IMR-90 (cell line): ENCODE data around the gene IGFBP6. TPM values are rescaled to one million over a fixed set of nuclear protein-coding genes. Genes with fewer than 3 reads are reported as not detected.

Experiments
- ATAC-seq: fragments of 200-7000 bp; cut with Tn5 transposase; 2 replicates; pipeline ENCODE4 v1.9.1; 2020; ENCODE audit warnings: low read depth, mild to moderate bottlenecking, moderate library complexity
- BruUV-seq: library from RNA; stranded (reverse); fragments of 400-500 nt; replicated peaks from 2 replicates; lab custom pipeline; 2021; lab: Mats Ljungman, UMichigan
- CTCF ChIA-PET: fragments of 300-600 bp; formaldehyde crosslinking; extraction: SDS; loops from one replicate; lab custom pipeline; 2021; ENCODE audit warnings: antibody characterized with exemption; lab: Yijun Ruan, JAX
- POLR2A ChIA-PET: fragments of 300-600 bp; sonication (Branson Sonifier 250); formaldehyde crosslinking; loops from one replicate; lab custom pipeline; 2022; ENCODE audit warnings: antibody characterized with exemption; ENCODE audit not compliant: unreplicated experiment; lab: Charles Lee
- DNase-seq: peaks from one replicate; pipeline ENCODE4 v3.0.0; 2013
- H2AFZ ChIP-seq: replicated peaks from 2 replicates; pipeline ENCODE3; 2013; ENCODE audit warnings: low read length, mild to moderate bottlenecking; ENCODE audit not compliant: poor library complexity
- H2AK5ac ChIP-seq: 2 replicates; pipeline ENCODE4 v1.6.1; 2013; ENCODE audit warnings: low read depth, low read length, inconsistent platforms
- H2AK9ac ChIP-seq: replicated peaks from 2 replicates; pipeline ENCODE3; 2013; ENCODE audit warnings: mild to moderate bottlenecking, low read depth, low read length, moderate library complexity; ENCODE audit not compliant: poor library complexity
- H2BK120ac ChIP-seq: 2 replicates; pipeline ENCODE4 v1.6.1; 2013; ENCODE audit warnings: low read depth, low read length, inconsistent platforms
- H2BK15ac ChIP-seq: 3 replicates; pipeline ENCODE4 v1.6.1; 2013; ENCODE audit warnings: low read depth, low read length, inconsistent platforms
- H2BK20ac ChIP-seq: 2 replicates; pipeline ENCODE4 v1.6.1; 2013; ENCODE audit warnings: low read depth, mild to moderate bottlenecking, inconsistent platforms, low read length, moderate library complexity
- H2BK5ac ChIP-seq: 2 replicates; pipeline ENCODE4 v1.6.1; 2013; ENCODE audit warnings: mild to moderate bottlenecking, low read depth, low read length, inconsistent platforms; ENCODE audit not compliant: poor library complexity, severe bottlenecking
- H3K14ac ChIP-seq: replicated peaks from 2 replicates; pipeline ENCODE4 v1.6.1; 2013; ENCODE audit warnings: low read depth, low read length, inconsistent platforms
- H3K18ac ChIP-seq: 2 replicates; pipeline ENCODE4 v1.6.1; 2013; ENCODE audit warnings: low read depth, low read length, control low read depth
- H3K23ac ChIP-seq: 2 replicates; pipeline ENCODE4 v1.6.1; 2013; ENCODE audit warnings: low read depth, low read length, inconsistent platforms
- H3K27ac ChIP-seq: 2 replicates; pipeline ENCODE4 v1.5.1; 2013; ENCODE audit warnings: mild to moderate bottlenecking, control low read depth, low read length; ENCODE audit not compliant: insufficient read depth
- H3K27me3 ChIP-seq: 2 replicates; pipeline ENCODE4 v1.6.1; 2013; ENCODE audit warnings: low read length; ENCODE audit not compliant: control insufficient read depth, insufficient read depth
- H3K36me3 ChIP-seq: 2 replicates; pipeline ENCODE4 v1.6.1; 2013; ENCODE audit warnings: low read length, mixed read lengths; ENCODE audit not compliant: control insufficient read depth, insufficient read depth
- H3K4ac ChIP-seq: 2 replicates; pipeline ENCODE4 v1.6.1; 2013; ENCODE audit warnings: low read depth, low read length, inconsistent platforms
- H3K4me1 ChIP-seq: 2 replicates; pipeline ENCODE4 v1.6.1; 2013; ENCODE audit warnings: low read length, mixed read lengths; ENCODE audit not compliant: control insufficient read depth, insufficient read depth
- H3K4me2 ChIP-seq: 2 replicates; pipeline ENCODE4 v1.6.1; 2013; ENCODE audit warnings: low read depth, mild to moderate bottlenecking, control low read depth, low read length, moderate library complexity
- H3K4me3 ChIP-seq: 2 replicates; pipeline ENCODE4 v1.5.1; 2013; ENCODE audit warnings: low read depth, mild to moderate bottlenecking, control low read depth, low read length, moderate library complexity; ENCODE audit not compliant: insufficient read depth
- H3K56ac ChIP-seq: 2 replicates; pipeline ENCODE4 v1.6.1; 2013; ENCODE audit warnings: low read length, inconsistent platforms; ENCODE audit not compliant: insufficient read depth; ENCODE audit errors: extremely low read depth
- H3K79me1 ChIP-seq, 2 experiments: 2 replicates each; pipeline ENCODE4 v1.6.1; 2013; ENCODE audit warnings: low read length in 2 of 2, inconsistent platforms in 1 of 2, low read depth in 1 of 2
- H3K9ac ChIP-seq: 2 replicates; pipeline ENCODE4 v1.6.1; 2013; ENCODE audit warnings: low read depth, low read length, control low read depth
- H3K9me1 ChIP-seq: 2 replicates; pipeline ENCODE4 v1.6.1; 2013; ENCODE audit warnings: low read length, inconsistent platforms; ENCODE audit not compliant: insufficient read depth
- H3K9me3 ChIP-seq: 2 replicates; pipeline ENCODE4 v1.6.1; 2013; ENCODE audit warnings: low read length; ENCODE audit not compliant: control insufficient read depth, insufficient read depth
- H4K20me1 ChIP-seq: 2 replicates; pipeline ENCODE4 v1.6.1; 2013; ENCODE audit warnings: low read length, inconsistent platforms; ENCODE audit not compliant: insufficient read depth
- H4K5ac ChIP-seq: 2 replicates; pipeline ENCODE4 v1.6.1; 2013; ENCODE audit warnings: mild to moderate bottlenecking, low read depth, low read length, control low read depth
- H4K8ac ChIP-seq, 2 experiments: 2 replicates each; pipeline ENCODE4 v1.6.1; 2013; ENCODE audit warnings: low read depth in 2 of 2, low read length in 2 of 2, control low read depth in 1 of 2, inconsistent platforms in 1 of 2
- H4K91ac ChIP-seq: 2 replicates; pipeline ENCODE4 v1.6.1; 2013; ENCODE audit warnings: low read depth, low read length, inconsistent platforms; ENCODE audit not compliant: insufficient read depth
- BHLHE40 ChIP-seq: fragments of 150-350 bp; IDR thresholded peaks from 2 replicates; pipeline ENCODE4 v1.6.1; 2016; ENCODE audit warnings: mild to moderate bottlenecking, low read depth, low read length
- CEBPB ChIP-seq: IDR thresholded peaks from 2 replicates; pipeline ENCODE4 v1.6.1; 2012; ENCODE audit warnings: low read depth, low read length, improper control_type of control experiment
- CHD1 ChIP-seq: IDR thresholded peaks from 2 replicates; pipeline ENCODE4 v1.6.1; 2012; ENCODE audit warnings: low read depth, low read length, improper control_type of control experiment
- FOS ChIP-seq: fragments of 150-350 bp; IDR thresholded peaks from 2 replicates; pipeline ENCODE4 v1.6.1; 2016; ENCODE audit warnings: low read depth, low read length
- MAFK ChIP-seq: IDR thresholded peaks from 2 replicates; pipeline ENCODE4 v1.6.1; 2012; ENCODE audit warnings: low read depth, low read length, improper control_type of control experiment
- MAZ ChIP-seq: IDR thresholded peaks from 2 replicates; pipeline ENCODE4 v1.6.1; 2012; ENCODE audit warnings: low read depth, mild to moderate bottlenecking, low read length, improper control_type of control experiment, moderate library complexity, borderline replicate concordance
- MXI1 ChIP-seq: IDR thresholded peaks from 2 replicates; pipeline ENCODE4 v1.6.1; 2012; ENCODE audit warnings: low read depth, mild to moderate bottlenecking, low read length, moderate library complexity, borderline replicate concordance
- NFE2L2 ChIP-seq: fragments of 150-350 bp; IDR thresholded peaks from 2 replicates; pipeline ENCODE4 v1.6.1; 2016; ENCODE audit warnings: low read depth, mild to moderate bottlenecking, low read length
- POLR2A ChIP-seq: IDR thresholded peaks from 2 replicates; pipeline ENCODE4 v1.6.1; 2012; ENCODE audit warnings: mild to moderate bottlenecking, low read depth, low read length
- RAD21 ChIP-seq: IDR thresholded peaks from 2 replicates; pipeline ENCODE4 v1.6.1; 2012; ENCODE audit warnings: low read length, improper control_type of control experiment
- RCOR1 ChIP-seq: IDR thresholded peaks from 2 replicates; pipeline ENCODE4 v1.6.1; 2012; ENCODE audit warnings: mild to moderate bottlenecking, low read length, improper control_type of control experiment; ENCODE audit not compliant: insufficient replicate concordance
- RFX5 ChIP-seq: IDR thresholded peaks from 2 replicates; pipeline ENCODE4 v1.8.0; 2012; ENCODE audit warnings: low read depth, mild to moderate bottlenecking, low read length, moderate library complexity
- SMC3 ChIP-seq: fragments of 150-350 bp; IDR thresholded peaks from 2 replicates; pipeline ENCODE4 v1.6.1; 2016; ENCODE audit warnings: low read depth, mild to moderate bottlenecking, antibody characterized with exemption, low read length, moderate library complexity
- WGBS, 2 experiments: methylation state at CpG; one replicate each; pipeline versions ENCODE4 v1.1.5 to v1.1.7; 2013; ENCODE audit warnings: missing lambda C conversion rate in 2 of 2; ENCODE audit not compliant: insufficient read length in 1 of 2; ENCODE audit errors: extremely low coverage in 2 of 2; 5-methylcytosine and 5-hydroxymethylcytosine counted together
- dilution Hi-C: fragments of 300-500 bp; cut with HindIII; formaldehyde crosslinking; loops from one replicate; pipeline ENCODE4 v1.14.3; 2018; ENCODE audit warnings: low sequenced_read_pairs; ENCODE audit not compliant: unreplicated experiment
- in situ Hi-C: fragments of 300-500 bp; cut with MboI; formaldehyde crosslinking; loops from 3 replicates; pipeline ENCODE4 v1.14.3; 2019; ENCODE audit warnings: low sequenced_read_pairs, inconsistent platforms, mixed read lengths
- intact Hi-C: fragments of 100-400 bp; cut with micrococcal nuclease; formaldehyde crosslinking; loops from 2 replicates; pipeline ENCODE4 v1.10.0; 2022
- polyA plus RNA-seq, 3 experiments: library from polyadenylated mRNA; depleted of rRNA; stranded (reverse); fragments of >200 nt; gene quantifications; 2 replicates each; pipeline ENCODE4 v1.2.3, GENCODE V29; 2012; ENCODE audit warnings: low replicate concordance in 1 of 3
- total RNA-seq: library from RNA; depleted of rRNA; stranded (reverse); fragments of >200 nt; gene quantifications from 2 replicates; pipeline ENCODE4 v1.2.3, GENCODE V29; 2012
- TF ChIP-seq, protein P1 (sequence below): fragments of 150-350 bp; IDR thresholded peaks from 2 replicates; pipeline ENCODE4 v1.6.1; 2016; ENCODE audit warnings: low read depth, mild to moderate bottlenecking, low read length, moderate library complexity, borderline replicate concordance
- TF ChIP-seq, protein P2 (sequence below): fragments of 150-350 bp; IDR thresholded peaks from 2 replicates; pipeline ENCODE4 v1.6.1; 2017; ENCODE audit warnings: mild to moderate bottlenecking, antibody characterized with exemption, low read length, low read depth
- TF ChIP-seq, protein P3 (sequence below): conservative IDR thresholded peaks from 2 replicates; pipeline ENCODE4 v1.5.1; 2012; ENCODE audit warnings: mild to moderate bottlenecking, low read depth, low read length, improper control_type of control experiment

Gene IGFBP6
- total and polyA plus RNA-seq, 2 of the 4 experiments (the other 2 are of a cell fraction) = 124 to 337 TPM

DNA sequence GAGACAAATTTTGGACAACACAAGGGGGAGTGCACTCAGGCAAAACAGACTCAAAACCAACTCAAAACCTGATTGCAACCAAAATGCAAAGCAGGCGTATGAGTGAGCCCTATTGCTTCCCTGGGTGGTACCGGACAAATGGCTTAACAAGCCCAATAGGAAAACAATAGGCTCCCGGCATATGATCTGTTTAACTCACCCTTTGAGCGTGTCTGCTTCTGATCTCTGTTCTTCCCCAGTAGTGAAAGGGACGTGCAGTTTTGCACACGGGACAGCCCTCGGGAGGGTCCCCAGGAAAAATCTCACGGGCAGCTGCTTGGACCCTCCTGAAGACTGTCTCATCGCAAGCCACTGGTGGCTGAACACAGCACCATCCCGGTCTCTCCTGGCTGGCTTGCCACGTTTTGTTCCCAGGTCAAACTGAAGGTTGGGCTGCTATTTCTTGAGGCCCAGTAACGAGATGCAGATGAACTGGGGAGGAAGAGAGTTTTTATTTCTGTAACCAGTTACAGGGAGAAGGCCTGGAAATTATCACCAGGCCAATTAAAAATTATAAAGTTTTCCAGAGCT is 15.8 kb downstream of the IGFBP6 start:
- Histone ChIP-seq H3K4me2 (no peak overlapping the region), H2BK120ac (no peak overlapping the region), H3K4me1 (no peaks in the 10 kb centered on the region), H3K27ac (no peak overlapping the region), H3K18ac (no peak overlapping the region), H3K9ac (no peak overlapping the region), H3K27me3 (no peaks in the 10 kb centered on the region), H2BK15ac (no peak overlapping the region), H2AK9ac (no peak overlapping the region), H4K8ac (no peak overlapping the region), H3K36me3 (no peaks in the 10 kb centered on the region), H3K79me1 (no peaks in the 10 kb centered on the region), H3K56ac (no peak overlapping the region), H2AK5ac (no peak overlapping the region), H4K20me1 (no peaks in the 10 kb centered on the region), H2BK20ac (no peak overlapping the region), H3K9me1 (no peaks in the 10 kb centered on the region), H2AFZ (peak overlapping the region; percentile 11), H3K4me3 (no peak overlapping the region), H3K23ac (no peak overlapping the region), H4K5ac (no peak overlapping the region), H3K9me3 (no peaks in the 10 kb centered on the region), H3K4ac (no peak overlapping the region), H2BK5ac (no peak overlapping the region), H4K91ac (no peak overlapping the region), H3K14ac (no peak overlapping the region)
- intact Hi-C loops = no loop called here
- BruUV-seq = no TSS peak
- ChIA-PET POLR2A (no interaction called here), CTCF (no interaction called here)
- dilution Hi-C loops = no loop called here
- 78% methylated on average over 3 of the region's 12 CpGs; no CpG with 5 or more reads in 1 of the 2 experiments for WGBS, 2 experiments
- DNase-seq (no peak), ATAC-seq (no peak)
- in situ Hi-C loops = no loop called here
- TF ChIP-seq MXI1 (no peak), CHD1 (no peak), RCOR1 (no peak), NFE2L2 (no peak), MAZ (no peak), CEBPB (no peak), SMC3 (no peak), POLR2A (no peak), RAD21 (no peak), BHLHE40 (no peak), MAFK (no peak), RFX5 (no peak), FOS (no peak)
- TF ChIP-seq, protein P1, sequence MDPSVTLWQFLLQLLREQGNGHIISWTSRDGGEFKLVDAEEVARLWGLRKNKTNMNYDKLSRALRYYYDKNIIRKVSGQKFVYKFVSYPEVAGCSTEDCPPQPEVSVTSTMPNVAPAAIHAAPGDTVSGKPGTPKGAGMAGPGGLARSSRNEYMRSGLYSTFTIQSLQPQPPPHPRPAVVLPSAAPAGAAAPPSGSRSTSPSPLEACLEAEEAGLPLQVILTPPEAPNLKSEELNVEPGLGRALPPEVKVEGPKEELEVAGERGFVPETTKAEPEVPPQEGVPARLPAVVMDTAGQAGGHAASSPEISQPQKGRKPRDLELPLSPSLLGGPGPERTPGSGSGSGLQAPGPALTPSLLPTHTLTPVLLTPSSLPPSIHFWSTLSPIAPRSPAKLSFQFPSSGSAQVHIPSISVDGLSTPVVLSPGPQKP = no peak
- TF ChIP-seq, protein P2, sequence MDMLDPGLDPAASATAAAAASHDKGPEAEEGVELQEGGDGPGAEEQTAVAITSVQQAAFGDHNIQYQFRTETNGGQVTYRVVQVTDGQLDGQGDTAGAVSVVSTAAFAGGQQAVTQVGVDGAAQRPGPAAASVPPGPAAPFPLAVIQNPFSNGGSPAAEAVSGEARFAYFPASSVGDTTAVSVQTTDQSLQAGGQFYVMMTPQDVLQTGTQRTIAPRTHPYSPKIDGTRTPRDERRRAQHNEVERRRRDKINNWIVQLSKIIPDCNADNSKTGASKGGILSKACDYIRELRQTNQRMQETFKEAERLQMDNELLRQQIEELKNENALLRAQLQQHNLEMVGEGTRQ = no peak
- TF ChIP-seq, protein P3, sequence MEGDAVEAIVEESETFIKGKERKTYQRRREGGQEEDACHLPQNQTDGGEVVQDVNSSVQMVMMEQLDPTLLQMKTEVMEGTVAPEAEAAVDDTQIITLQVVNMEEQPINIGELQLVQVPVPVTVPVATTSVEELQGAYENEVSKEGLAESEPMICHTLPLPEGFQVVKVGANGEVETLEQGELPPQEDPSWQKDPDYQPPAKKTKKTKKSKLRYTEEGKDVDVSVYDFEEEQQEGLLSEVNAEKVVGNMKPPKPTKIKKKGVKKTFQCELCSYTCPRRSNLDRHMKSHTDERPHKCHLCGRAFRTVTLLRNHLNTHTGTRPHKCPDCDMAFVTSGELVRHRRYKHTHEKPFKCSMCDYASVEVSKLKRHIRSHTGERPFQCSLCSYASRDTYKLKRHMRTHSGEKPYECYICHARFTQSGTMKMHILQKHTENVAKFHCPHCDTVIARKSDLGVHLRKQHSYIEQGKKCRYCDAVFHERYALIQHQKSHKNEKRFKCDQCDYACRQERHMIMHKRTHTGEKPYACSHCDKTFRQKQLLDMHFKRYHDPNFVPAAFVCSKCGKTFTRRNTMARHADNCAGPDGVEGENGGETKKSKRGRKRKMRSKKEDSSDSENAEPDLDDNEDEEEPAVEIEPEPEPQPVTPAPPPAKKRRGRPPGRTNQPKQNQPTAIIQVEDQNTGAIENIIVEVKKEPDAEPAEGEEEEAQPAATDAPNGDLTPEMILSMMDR = no peak
